WTC11 (cell line): ENCODE measurements around the gene KRT8.

Experiments
- CREB1 ChIP-seq: sonication (generic); formaldehyde crosslinking; IDR thresholded peaks from 2 replicates; pipeline ENCODE4 v1.8.0; 2023; ENCODE audit warnings: mild to moderate bottlenecking, missing genetic modification reagents
- ETV6 ChIP-seq: sonication (generic); formaldehyde crosslinking; IDR thresholded peaks from 2 replicates; pipeline ENCODE4 v1.8.1; 2022; ENCODE audit warnings: mild to moderate bottlenecking, missing genetic modification reagents
- FOXJ3 ChIP-seq: sonication (generic); formaldehyde crosslinking; IDR thresholded peaks from 2 replicates; pipeline ENCODE4 v1.9.0; 2021; ENCODE audit warnings: missing genetic modification reagents, mild to moderate bottlenecking, borderline replicate concordance
- JUN ChIP-seq: sonication (generic); formaldehyde crosslinking; IDR thresholded peaks from 2 replicates; pipeline ENCODE4 v1.8.0; 2023; ENCODE audit warnings: mild to moderate bottlenecking, missing genetic modification reagents
- NFYB ChIP-seq: sonication (generic); formaldehyde crosslinking; conservative IDR thresholded peaks from 2 replicates; pipeline ENCODE4 v1.8.0; 2022; ENCODE audit warnings: low read depth, missing genetic modification reagents
- SMAD4 ChIP-seq: sonication (generic); formaldehyde crosslinking; IDR thresholded peaks from 2 replicates; pipeline ENCODE4 v1.8.0; 2022; ENCODE audit warnings: mild to moderate bottlenecking, missing genetic modification reagents
- TEAD4 ChIP-seq: sonication (generic); formaldehyde crosslinking; IDR thresholded peaks from 2 replicates; pipeline ENCODE4 v1.8.0; 2022; ENCODE audit warnings: mild to moderate bottlenecking, missing genetic modification reagents
- ZNF232 ChIP-seq: sonication (generic); formaldehyde crosslinking; IDR thresholded peaks from 2 replicates; pipeline ENCODE4 v1.8.0; 2022; ENCODE audit warnings: mild to moderate bottlenecking, missing genetic modification reagents
- TF ChIP-seq, protein P1 (sequence below): sonication (generic); formaldehyde crosslinking; IDR thresholded peaks from 2 replicates; pipeline ENCODE4 v1.8.0; 2022; ENCODE audit warnings: mild to moderate bottlenecking, missing genetic modification reagents
- TF ChIP-seq, protein P2 (sequence below): fragments of 200-600 bp; IDR thresholded peaks from 2 replicates; pipeline ENCODE4 v1.8.0; 2022; ENCODE audit warnings: antibody characterized with exemption
- TF ChIP-seq, protein P3 (sequence below): sonication (generic); formaldehyde crosslinking; IDR thresholded peaks from 2 replicates; pipeline ENCODE4 v1.8.0; 2023; ENCODE audit warnings: missing genetic modification reagents, mild to moderate bottlenecking, borderline replicate concordance
- TF ChIP-seq, protein P4 (sequence below): sonication (generic); formaldehyde crosslinking; IDR thresholded peaks from 2 replicates; pipeline ENCODE4 v1.8.0; 2022; ENCODE audit warnings: missing genetic modification reagents

DNA sequence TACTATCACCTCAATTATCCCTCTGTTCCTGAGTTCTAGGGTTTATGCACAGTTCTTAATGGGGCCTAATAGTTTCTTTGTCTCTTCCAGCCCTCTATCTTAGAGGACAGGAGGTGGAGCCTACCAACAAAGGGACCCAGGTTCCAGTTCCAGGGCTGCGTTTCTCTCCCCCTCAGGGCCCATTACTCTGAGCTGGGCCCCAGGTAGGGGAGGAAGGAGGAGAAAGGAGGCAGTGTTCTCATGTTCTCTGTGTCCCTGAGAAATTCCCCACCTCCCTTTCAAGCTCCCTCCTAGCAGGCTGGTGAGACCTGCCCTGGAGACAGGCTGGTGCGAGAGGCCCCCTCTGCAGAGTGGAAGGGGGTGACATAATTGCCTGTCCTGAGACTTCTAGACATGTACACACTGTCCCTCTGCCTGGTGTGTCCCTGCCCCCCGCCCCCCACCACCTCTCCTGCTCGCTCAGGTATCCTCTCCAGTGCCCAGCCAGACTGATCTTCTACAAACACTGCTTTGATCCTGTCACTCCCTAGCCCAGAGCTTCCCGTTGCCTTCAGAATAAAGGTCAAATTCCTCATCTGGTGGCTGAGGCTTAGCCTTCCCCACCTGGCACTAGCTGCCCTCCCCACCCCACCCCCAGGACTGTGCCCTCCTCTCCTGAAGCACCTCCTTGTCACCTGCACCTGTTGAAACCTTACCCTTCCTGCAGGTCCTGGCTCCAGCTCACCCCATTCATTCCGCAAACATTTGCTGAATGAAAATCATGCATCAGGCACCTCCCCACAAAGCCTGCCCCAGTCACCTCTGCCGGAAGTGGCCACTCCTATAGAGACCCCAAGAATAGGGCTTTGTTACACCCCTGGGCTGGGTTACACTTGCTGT is 21.1 kb upstream of the KRT8 start:
- TF ChIP-seq, protein P1, sequence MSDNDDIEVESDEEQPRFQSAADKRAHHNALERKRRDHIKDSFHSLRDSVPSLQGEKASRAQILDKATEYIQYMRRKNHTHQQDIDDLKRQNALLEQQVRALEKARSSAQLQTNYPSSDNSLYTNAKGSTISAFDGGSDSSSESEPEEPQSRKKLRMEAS (CRISPR knock-in tag), result no peak
- TF ChIP-seq, protein P2, sequence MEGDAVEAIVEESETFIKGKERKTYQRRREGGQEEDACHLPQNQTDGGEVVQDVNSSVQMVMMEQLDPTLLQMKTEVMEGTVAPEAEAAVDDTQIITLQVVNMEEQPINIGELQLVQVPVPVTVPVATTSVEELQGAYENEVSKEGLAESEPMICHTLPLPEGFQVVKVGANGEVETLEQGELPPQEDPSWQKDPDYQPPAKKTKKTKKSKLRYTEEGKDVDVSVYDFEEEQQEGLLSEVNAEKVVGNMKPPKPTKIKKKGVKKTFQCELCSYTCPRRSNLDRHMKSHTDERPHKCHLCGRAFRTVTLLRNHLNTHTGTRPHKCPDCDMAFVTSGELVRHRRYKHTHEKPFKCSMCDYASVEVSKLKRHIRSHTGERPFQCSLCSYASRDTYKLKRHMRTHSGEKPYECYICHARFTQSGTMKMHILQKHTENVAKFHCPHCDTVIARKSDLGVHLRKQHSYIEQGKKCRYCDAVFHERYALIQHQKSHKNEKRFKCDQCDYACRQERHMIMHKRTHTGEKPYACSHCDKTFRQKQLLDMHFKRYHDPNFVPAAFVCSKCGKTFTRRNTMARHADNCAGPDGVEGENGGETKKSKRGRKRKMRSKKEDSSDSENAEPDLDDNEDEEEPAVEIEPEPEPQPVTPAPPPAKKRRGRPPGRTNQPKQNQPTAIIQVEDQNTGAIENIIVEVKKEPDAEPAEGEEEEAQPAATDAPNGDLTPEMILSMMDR, result no peak
- no peak for TF ChIP-seq CREB1 (CRISPR knock-in tag)
- TF ChIP-seq, protein P3, sequence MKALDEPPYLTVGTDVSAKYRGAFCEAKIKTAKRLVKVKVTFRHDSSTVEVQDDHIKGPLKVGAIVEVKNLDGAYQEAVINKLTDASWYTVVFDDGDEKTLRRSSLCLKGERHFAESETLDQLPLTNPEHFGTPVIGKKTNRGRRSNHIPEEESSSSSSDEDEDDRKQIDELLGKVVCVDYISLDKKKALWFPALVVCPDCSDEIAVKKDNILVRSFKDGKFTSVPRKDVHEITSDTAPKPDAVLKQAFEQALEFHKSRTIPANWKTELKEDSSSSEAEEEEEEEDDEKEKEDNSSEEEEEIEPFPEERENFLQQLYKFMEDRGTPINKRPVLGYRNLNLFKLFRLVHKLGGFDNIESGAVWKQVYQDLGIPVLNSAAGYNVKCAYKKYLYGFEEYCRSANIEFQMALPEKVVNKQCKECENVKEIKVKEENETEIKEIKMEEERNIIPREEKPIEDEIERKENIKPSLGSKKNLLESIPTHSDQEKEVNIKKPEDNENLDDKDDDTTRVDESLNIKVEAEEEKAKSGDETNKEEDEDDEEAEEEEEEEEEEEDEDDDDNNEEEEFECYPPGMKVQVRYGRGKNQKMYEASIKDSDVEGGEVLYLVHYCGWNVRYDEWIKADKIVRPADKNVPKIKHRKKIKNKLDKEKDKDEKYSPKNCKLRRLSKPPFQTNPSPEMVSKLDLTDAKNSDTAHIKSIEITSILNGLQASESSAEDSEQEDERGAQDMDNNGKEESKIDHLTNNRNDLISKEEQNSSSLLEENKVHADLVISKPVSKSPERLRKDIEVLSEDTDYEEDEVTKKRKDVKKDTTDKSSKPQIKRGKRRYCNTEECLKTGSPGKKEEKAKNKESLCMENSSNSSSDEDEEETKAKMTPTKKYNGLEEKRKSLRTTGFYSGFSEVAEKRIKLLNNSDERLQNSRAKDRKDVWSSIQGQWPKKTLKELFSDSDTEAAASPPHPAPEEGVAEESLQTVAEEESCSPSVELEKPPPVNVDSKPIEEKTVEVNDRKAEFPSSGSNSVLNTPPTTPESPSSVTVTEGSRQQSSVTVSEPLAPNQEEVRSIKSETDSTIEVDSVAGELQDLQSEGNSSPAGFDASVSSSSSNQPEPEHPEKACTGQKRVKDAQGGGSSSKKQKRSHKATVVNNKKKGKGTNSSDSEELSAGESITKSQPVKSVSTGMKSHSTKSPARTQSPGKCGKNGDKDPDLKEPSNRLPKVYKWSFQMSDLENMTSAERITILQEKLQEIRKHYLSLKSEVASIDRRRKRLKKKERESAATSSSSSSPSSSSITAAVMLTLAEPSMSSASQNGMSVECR (CRISPR knock-in tag), result no peak
- no peak for TF ChIP-seq SMAD4 (CRISPR knock-in tag)
- no peak for TF ChIP-seq ETV6 (CRISPR knock-in tag)
- no peak for TF ChIP-seq TEAD4 (CRISPR knock-in tag)
- TF ChIP-seq, protein P4, sequence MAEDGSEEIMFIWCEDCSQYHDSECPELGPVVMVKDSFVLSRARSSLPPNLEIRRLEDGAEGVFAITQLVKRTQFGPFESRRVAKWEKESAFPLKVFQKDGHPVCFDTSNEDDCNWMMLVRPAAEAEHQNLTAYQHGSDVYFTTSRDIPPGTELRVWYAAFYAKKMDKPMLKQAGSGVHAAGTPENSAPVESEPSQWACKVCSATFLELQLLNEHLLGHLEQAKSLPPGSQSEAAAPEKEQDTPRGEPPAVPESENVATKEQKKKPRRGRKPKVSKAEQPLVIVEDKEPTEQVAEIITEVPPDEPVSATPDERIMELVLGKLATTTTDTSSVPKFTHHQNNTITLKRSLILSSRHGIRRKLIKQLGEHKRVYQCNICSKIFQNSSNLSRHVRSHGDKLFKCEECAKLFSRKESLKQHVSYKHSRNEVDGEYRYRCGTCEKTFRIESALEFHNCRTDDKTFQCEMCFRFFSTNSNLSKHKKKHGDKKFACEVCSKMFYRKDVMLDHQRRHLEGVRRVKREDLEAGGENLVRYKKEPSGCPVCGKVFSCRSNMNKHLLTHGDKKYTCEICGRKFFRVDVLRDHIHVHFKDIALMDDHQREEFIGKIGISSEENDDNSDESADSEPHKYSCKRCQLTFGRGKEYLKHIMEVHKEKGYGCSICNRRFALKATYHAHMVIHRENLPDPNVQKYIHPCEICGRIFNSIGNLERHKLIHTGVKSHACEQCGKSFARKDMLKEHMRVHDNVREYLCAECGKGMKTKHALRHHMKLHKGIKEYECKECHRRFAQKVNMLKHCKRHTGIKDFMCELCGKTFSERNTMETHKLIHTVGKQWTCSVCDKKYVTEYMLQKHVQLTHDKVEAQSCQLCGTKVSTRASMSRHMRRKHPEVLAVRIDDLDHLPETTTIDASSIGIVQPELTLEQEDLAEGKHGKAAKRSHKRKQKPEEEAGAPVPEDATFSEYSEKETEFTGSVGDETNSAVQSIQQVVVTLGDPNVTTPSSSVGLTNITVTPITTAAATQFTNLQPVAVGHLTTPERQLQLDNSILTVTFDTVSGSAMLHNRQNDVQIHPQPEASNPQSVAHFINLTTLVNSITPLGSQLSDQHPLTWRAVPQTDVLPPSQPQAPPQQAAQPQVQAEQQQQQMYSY (CRISPR knock-in tag), result 0 out of 2 replicates have a peak, but pooled peaks have one; percentile 20
- no peak for TF ChIP-seq NFYB
- no peak for TF ChIP-seq JUN (CRISPR knock-in tag)
- TF ChIP-seq ZNF232 (CRISPR knock-in tag), result no peak
- no peak for TF ChIP-seq FOXJ3 (CRISPR knock-in tag)
